Esophagus squamous epithelium (tissue), 5 donors: ENCODE measurements around the gene GGT5. TPM values are rescaled to one million over a fixed set of nuclear protein-coding genes. Genes with fewer than 3 reads are reported as not detected.
A peak's percentile ranks its signal among the peaks of the same experiment; 100 is the strongest.
"Not testable (repeated sequence)": the region's sequence is repeated elsewhere in the genome, so short reads cannot be mapped to it uniquely, and the experiment has no call there.

Experiments used
- DNase-seq: peaks from one replicate; lab custom pipeline; 2025; lab: John Stamatoyannopoulos, UW
- H3K27ac ChIP-seq, 4 donors: fragments of 200-600 bp; sonication (generic); one replicate each; pipeline ENCODE4 v1.5.1; 2016 to 2019; ENCODE audit warnings: mild to moderate bottlenecking in 1 of 4
- H3K27me3 ChIP-seq, 4 donors: fragments of 200-600 bp; sonication (generic); 1 replicate in 3 of 4; 2 replicates in 1 of 4; pipeline versions ENCODE4 v1.5.1 to v1.6.0; 2017 to 2021; ENCODE audit warnings: antibody characterized with exemption in 1 of 4
- H3K36me3 ChIP-seq, 3 donors: fragments of 200-600 bp; sonication (generic); one replicate each; pipeline ENCODE4 v1.5.1; 2016 to 2019
- H3K4me1 ChIP-seq, 3 donors: fragments of 200-600 bp; sonication (generic); one replicate each; pipeline ENCODE4 v1.5.1; 2017 to 2019
- H3K4me3 ChIP-seq, 4 donors: fragments of 200-600 bp; sonication (generic); 1 replicate in 3 of 4; 2 replicates in 1 of 4; pipeline ENCODE4 v1.5.1; 2016 to 2019; ENCODE audit warnings: mild to moderate bottlenecking in 2 of 4, moderate library complexity in 1 of 4
- H3K9me3 ChIP-seq, 3 donors: fragments of 200-600 bp; sonication (generic); one replicate each; pipeline ENCODE4 v1.5.1; 2016 to 2019
- POLR2A ChIP-seq, 4 donors: fragments of 450-650 bp; IDR thresholded peaks; one replicate each; pipeline ENCODE4 v1.6.1; 2017; ENCODE audit warnings: antibody characterized with exemption in 4 of 4, mild to moderate bottlenecking in 4 of 4, moderate library complexity in 3 of 4
- WGBS, 2 donors: methylation state at CpG; one replicate each; pipeline ENCODE4 v1.1.5; 2018; 5-methylcytosine and 5-hydroxymethylcytosine counted together
- intact Hi-C: fragments of 100-400 bp; cut with DNase I; formaldehyde crosslinking; loops from one replicate; pipeline ENCODE4 v1.15.0; 2022
- total RNA-seq, 4 donors: library from RNA; depleted of rRNA; stranded (reverse); fragments of >200 nt; gene quantifications; one replicate each; pipeline ENCODE4 v1.1.0, GENCODE V29; 2016
- TF ChIP-seq, protein P1 (sequence below), 6 experiments: fragments of 450-650 bp in 4 of 6; fragments of 200-600 bp in 2 of 6; sonication (generic) in 2 of 6; IDR thresholded peaks; one replicate each; pipeline ENCODE4 v1.5.1; 2016 to 2019; ENCODE audit warnings: antibody characterized with exemption in 6 of 6, mild to moderate bottlenecking in 4 of 6, moderate library complexity in 4 of 6
- donor health status: DM: yes; HTN: yes; CAD: no.

Gene GGT5
- total RNA-seq, 4 donors from 2014 or later, result 2.6 to 26.5 (median 7.1) TPM

DNA sequence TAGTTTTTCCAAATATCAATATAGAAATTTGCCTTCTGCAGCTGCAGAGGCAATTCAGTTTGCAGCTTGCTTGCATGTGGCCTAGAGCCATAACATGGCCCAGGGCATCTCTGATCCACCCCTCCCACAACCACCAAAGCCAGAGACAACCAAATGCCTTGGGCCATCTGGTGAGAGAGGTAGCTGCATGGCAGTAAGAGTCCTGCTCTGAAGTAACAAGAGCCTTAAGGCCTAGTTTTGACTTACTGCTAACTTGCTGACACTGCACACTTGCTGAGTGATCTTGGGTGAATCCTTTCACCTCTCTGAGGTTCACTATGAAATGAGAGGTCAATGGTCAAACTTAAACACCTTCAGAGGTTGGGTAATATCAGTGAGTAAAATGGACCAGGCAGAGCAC, 20.9 kb upstream of the GGT5 start:
- intact Hi-C loops, result no loop called here
- no peaks in the 10 kb centered on the region for H3K9me3 ChIP-seq
- no peak overlapping the region for H3K4me3 ChIP-seq
- H3K27ac ChIP-seq, result no peak overlapping the region
- TF ChIP-seq, protein P1, sequence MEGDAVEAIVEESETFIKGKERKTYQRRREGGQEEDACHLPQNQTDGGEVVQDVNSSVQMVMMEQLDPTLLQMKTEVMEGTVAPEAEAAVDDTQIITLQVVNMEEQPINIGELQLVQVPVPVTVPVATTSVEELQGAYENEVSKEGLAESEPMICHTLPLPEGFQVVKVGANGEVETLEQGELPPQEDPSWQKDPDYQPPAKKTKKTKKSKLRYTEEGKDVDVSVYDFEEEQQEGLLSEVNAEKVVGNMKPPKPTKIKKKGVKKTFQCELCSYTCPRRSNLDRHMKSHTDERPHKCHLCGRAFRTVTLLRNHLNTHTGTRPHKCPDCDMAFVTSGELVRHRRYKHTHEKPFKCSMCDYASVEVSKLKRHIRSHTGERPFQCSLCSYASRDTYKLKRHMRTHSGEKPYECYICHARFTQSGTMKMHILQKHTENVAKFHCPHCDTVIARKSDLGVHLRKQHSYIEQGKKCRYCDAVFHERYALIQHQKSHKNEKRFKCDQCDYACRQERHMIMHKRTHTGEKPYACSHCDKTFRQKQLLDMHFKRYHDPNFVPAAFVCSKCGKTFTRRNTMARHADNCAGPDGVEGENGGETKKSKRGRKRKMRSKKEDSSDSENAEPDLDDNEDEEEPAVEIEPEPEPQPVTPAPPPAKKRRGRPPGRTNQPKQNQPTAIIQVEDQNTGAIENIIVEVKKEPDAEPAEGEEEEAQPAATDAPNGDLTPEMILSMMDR (IDR thresholded peaks at IDR 0.05), result no peak
- no peak for TF ChIP-seq POLR2A (IDR thresholded peaks at IDR 0.05)
- DNase-seq, result no peak
- H3K4me1 ChIP-seq, result peaks cover 0 to 15% (median 0%) of the 10 kb centered on the region in 3 donors
- H3K27me3 ChIP-seq, result no peaks in the 10 kb centered on the region
- no peaks in the 10 kb centered on the region for H3K36me3 ChIP-seq

DNA sequence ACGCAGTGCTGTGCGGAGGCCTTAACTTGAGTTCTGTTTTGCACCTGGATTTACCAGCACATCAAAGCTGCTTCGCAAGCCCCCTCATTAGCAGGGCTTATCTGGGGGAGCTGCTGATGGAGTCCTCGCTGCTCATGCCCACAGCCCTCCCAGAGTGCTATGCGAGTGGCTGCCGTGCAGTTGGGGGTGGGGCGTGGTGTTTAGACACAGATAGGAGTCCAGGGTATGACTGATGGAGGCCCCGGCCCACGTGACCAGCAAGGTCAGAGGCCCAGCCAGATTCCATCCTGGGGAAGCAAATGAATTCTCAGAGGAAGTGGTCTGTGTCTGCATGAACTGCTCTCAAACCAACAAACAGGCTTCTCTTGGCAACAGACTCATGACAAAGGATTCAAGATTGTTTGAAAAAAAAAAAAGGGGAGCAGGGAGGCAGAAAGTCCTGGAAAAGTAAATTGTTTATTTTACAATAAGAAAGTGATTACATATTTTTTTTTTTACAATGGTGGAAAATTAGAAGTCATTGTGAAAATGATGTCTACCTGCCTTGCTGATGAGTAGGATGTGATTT, 19.5 kb upstream of the GGT5 start:
- intact Hi-C loops, H3K36me3 ChIP-seq, H3K9me3 ChIP-seq, DNase-seq, H3K4me1 ChIP-seq, H3K4me3 ChIP-seq, H3K27me3 ChIP-seq: not testable (repeated sequence)
- no CpG with 5 or more reads among the region's 9 CpGs for WGBS, 2 donors
- peak overlapping the region in 1 of 4 donors; percentile 47 for H3K27ac ChIP-seq

DNA sequence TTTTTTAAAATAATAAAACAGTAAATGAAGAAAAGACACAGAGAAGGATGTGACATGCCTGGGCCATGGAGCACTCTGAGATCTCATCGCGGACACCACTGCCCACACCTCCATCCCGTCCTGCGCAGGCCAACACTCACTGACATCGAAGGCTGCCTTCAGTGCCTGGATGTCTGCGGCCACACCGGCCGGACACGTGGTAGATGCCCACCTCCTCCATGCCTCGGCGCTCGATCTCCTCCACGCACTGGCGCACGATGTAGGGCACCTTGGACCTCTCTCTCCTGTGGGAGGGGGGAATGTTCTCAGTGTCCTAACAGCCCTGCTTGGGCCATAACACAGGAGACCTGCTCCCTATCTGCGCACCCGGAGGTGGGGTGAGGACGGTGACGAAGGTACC, 18.6 kb upstream of the GGT5 start:
- WGBS, 2 donors, result 94% methylated on average over 6 to 12 of the region's 19 CpGs
- H3K27ac ChIP-seq, H3K4me1 ChIP-seq, H3K36me3 ChIP-seq, H3K4me3 ChIP-seq, H3K27me3 ChIP-seq, H3K9me3 ChIP-seq, intact Hi-C loops, DNase-seq: not testable (repeated sequence)

DNA sequence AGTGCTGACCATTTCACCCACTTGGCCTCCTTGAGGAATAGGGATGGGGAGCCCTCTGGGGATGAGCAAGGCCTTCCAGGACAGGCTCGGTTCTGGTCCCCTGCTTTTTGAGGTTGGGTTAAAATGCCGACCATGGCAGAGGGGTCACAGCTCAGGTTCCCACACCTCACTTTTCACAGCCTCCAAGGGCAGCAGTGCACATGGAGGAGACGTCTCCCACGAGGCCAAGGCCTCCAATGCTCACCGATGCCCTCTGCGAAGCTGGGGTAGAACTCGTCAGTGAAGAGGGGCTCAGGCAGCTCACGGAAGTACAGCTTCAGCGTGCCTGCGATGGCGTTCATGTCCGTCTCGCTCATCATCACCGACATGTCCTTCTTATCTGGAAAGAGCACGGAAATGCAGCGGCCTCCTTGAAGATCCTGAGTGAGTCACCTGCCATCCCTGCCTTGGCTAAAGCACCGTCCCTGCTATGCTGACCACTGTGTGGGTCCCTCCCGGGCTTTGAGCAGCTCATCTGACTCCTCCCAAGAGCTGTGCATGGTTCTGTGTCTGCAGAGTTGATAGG, 17.4 kb upstream of the GGT5 start:
- DNase-seq, intact Hi-C loops, H3K36me3 ChIP-seq, H3K4me3 ChIP-seq, H3K27ac ChIP-seq, H3K4me1 ChIP-seq, H3K9me3 ChIP-seq, H3K27me3 ChIP-seq: not testable (repeated sequence)
- WGBS, 2 donors, result 95% methylated on average over 15 of the region's 18 CpGs; no CpG with 5 or more reads in 1 of the 2 donors

DNA sequence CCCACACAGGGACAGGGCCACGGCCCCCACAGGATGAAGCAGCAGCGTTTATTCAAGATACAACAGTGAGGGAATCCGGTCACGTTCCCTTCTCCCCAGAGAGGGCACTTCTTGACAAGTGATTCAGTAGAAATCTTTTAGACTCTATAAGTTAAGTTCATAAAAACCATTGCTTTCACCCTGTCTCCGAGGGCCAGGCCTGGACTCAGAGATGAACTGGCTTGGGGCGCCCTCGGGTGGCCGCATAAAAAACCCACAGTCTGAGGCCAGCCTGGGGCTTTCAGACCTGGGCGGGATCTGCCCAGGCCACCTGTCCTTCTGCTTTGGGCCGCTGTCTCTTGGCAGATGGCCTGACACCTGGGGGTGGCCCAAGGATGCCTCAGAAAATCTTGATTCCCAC, 14.6 kb upstream of the GGT5 start:
- H3K9me3 ChIP-seq, H3K4me3 ChIP-seq, H3K36me3 ChIP-seq, H3K4me1 ChIP-seq, H3K27me3 ChIP-seq, intact Hi-C loops: not testable (repeated sequence)
- 0 to 7% methylated on average over 4 to 5 of the region's 10 CpGs for WGBS, 2 donors
- peak overlapping the region in 1 of 4 donors; percentile 29 for H3K27ac ChIP-seq
- DNase-seq, result peak; percentile 30
- TF ChIP-seq, protein P1 (IDR thresholded peaks at IDR 0.05), result peak in 4 of 6 experiments; percentile 50 to 73 (median 61)

DNA sequence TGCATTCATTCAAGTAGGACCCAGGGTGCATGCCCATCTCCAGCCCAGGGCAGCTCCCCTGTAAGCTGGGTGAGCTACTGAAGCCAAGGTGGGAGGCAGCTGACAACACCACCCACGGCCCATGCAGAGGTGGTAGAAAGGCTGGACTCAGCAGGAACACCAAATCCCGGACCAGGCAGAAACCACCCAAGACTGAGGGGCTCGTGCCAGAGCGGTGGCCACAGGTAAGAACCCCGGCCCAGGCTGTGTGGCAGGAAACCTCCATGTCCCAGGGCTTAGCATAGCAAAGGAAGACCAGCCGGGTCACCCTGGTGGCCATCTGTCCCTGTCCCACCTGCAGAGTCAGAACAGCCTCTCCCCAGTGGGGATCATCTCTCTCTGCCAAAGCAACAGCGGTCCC, 11.9 kb upstream of the GGT5 start:
- intact Hi-C loops, H3K4me1 ChIP-seq, DNase-seq, H3K27ac ChIP-seq, H3K36me3 ChIP-seq, H3K27me3 ChIP-seq, H3K9me3 ChIP-seq, H3K4me3 ChIP-seq: not testable (repeated sequence)
- WGBS, 2 donors, result 93% methylated on average over 3 of the region's 7 CpGs; no CpG with 5 or more reads in 1 of the 2 donors

DNA sequence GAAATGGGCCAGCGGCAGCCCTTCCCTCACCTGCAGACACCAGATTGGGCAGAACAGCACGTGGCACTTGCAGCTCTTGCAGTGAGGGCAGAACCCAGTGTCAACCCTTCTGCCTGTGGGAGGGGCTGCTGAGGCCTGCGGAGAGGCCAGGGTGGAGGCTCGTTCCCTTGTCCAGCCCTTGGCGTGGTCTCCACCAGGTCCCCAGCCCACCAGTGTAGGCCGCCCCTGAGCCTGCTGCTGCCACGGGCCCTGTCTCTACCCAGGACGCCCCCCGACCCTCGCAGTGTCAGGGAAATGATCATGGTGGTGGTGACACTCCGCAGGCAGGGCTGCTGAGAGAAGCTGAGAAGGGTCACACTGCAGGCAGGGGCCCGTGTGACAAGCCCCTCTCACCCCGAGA, 11.3 kb upstream of the GGT5 start:
- H3K36me3 ChIP-seq, intact Hi-C loops, H3K27ac ChIP-seq, H3K27me3 ChIP-seq, H3K4me3 ChIP-seq, DNase-seq, H3K4me1 ChIP-seq, H3K9me3 ChIP-seq: not testable (repeated sequence)
- WGBS, 2 donors, result no CpG with 5 or more reads among the region's 13 CpGs

DNA sequence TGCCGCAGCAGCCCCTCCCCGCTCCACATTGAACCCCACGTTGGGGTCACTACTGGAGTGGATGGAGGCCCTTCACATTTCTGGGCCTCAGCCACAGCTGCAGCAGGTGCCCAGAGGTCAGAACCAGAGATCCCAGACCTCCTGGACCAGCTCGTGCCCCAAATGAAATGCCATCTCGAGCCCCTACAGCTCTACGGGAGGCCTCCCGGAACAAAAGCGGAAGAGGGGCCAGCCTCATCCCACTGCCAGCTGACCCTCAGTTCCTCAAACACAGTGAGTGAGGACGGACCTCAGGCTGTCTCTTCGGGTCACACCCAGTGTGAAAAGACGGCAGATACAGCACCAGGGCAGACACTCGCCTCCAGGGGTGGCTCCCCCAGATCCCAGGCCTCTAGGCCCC, 8.2 kb upstream of the GGT5 start:
- H3K4me1 ChIP-seq, H3K27ac ChIP-seq, intact Hi-C loops, H3K27me3 ChIP-seq, H3K36me3 ChIP-seq, DNase-seq, H3K9me3 ChIP-seq, H3K4me3 ChIP-seq: not testable (repeated sequence)
- no CpG with 5 or more reads among the region's 12 CpGs for WGBS, 2 donors

DNA sequence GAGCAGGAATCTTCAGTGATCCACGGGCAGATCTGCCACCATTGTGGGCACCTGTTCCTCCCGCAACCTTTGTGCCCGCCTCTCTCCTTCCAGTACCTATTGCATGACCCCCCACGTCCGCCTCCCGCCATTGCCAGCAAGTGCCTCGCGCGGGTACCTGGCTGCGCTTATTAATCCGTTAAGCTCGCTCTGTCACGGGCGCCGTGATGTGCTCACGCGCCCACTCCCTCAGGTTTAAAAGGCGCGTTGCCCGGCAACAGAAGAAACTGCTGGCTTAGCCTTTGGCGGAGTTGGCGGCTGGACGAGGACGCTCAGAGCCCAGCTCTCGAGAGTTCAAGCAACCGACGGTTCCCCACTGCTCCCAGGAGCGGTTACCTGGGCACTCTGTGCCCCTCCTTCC, 6.4 kb upstream of the GGT5 start:
- H3K4me3 ChIP-seq, DNase-seq, intact Hi-C loops, H3K27me3 ChIP-seq, H3K9me3 ChIP-seq, H3K36me3 ChIP-seq, H3K27ac ChIP-seq: not testable (repeated sequence)
- H3K4me1 ChIP-seq, result peaks cover under 1 to 19% (median 10%) of the 10 kb centered on the region in 3 donors
- WGBS, 2 donors, result no CpG with 5 or more reads among the region's 28 CpGs

DNA sequence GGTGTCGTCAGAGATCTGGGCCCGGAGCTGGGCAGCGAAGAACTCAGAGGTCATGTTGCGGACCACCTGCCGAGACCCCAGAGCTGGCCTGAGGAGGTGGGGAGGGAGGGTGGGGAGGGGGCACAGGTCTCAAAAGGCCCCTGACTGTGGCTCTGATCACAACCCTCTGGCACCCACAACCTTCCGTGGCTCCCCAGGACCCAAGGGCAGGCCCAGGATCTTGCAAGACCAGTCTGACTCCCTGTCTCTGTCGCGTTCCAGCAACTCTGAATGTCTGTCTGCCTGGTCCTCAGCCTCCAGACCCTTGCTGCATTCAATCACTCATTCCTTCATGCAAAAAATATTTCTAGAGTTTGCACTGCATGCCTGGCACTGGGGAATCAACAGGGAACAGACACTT, 4.5 kb upstream of the GGT5 start:
- not testable (repeated sequence) for H3K27ac ChIP-seq, H3K9me3 ChIP-seq, H3K4me3 ChIP-seq, H3K27me3 ChIP-seq, DNase-seq, H3K36me3 ChIP-seq
- 51% methylated on average over 3 of the region's 8 CpGs; no CpG with 5 or more reads in 1 of the 2 donors for WGBS, 2 donors
- peaks cover 3 to 36% (median 25%) of the 10 kb centered on the region in 3 donors for H3K4me1 ChIP-seq
- intact Hi-C loops, result loop anchor here (5.0 kb wide), 1 partner anchor 62 kb away; no protein-coding TSS in a partner anchor

DNA sequence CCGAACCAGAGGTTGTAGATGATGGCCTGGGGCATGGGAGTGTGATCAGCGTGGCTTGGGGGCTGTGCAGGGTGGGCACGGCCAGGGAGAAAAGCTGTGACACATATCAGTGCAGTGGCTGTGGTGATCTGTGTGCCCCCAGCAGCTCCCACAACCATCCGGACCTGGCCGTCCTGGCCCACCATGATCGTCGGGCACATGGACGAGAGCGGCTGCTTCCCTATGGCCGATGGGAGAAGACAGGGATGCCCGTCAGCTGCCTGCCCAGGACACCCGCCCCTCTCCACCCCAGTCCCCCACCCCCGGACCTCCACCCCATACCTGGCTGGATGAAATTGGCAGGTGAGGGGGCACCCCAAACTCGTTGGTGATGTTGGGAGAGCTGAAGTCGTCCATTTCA, 3.7 kb upstream of the GGT5 start:
- DNase-seq, H3K36me3 ChIP-seq, H3K4me3 ChIP-seq, H3K27me3 ChIP-seq, H3K9me3 ChIP-seq, H3K27ac ChIP-seq: not testable (repeated sequence)
- intact Hi-C loops, result loop anchor here (5.0 kb wide), 1 partner anchor 61 kb away; no protein-coding TSS in a partner anchor
- peaks cover 3 to 38% (median 27%) of the 10 kb centered on the region in 3 donors for H3K4me1 ChIP-seq
- WGBS, 2 donors, result 87 to 96% methylated on average over 3 to 7 of the region's 15 CpGs
